OCI-LY1 (cell line): ENCODE measurements around the gene ACKR3.

Source experiments
- CTCF ChIP-seq: fragments of 200-600 bp; sonication (generic), shearing (Covaris generic); IDR thresholded peaks from 2 replicates; pipeline ENCODE4 v1.5.1; 2017; ENCODE audit warnings: mild to moderate bottlenecking, antibody characterized with exemption, low read length, moderate library complexity, mixed read lengths
- EZH2 ChIP-seq: fragments of 200-600 bp; sonication (generic), shearing (Covaris generic); IDR thresholded peaks from 2 replicates; pipeline ENCODE4 v1.8.0; 2017; ENCODE audit warnings: borderline replicate concordance, mixed run types, mild to moderate bottlenecking, antibody characterized with exemption, low read length, moderate library complexity, mixed read lengths

GRCh38 chr2:236627193-236627592 is 57.6 kb downstream of the ACKR3 start:
- no peak for TF ChIP-seq CTCF
- TF ChIP-seq EZH2 = no peak
